K562 (cell line): ENCODE results near the gene DMD. TPM values are rescaled to one million over a fixed set of nuclear protein-coding genes. Genes with fewer than 3 reads are reported as not detected.

Experiments
- ATAC-seq: fragments of 200-7000 bp; cut with Tn5 transposase; 3 replicates; pipeline ENCODE4 v1.9.1; 2020; ENCODE audit warnings: moderate library complexity
- BruUV-seq: library from RNA; stranded (reverse); fragments of 400-500 nt; replicated peaks from 2 replicates; lab custom pipeline; 2021; lab: Mats Ljungman, UMichigan
- CTCF ChIA-PET: fragments of 300-600 bp; formaldehyde crosslinking; extraction: SDS; loops from one replicate; lab custom pipeline; 2021; ENCODE audit warnings: low intra/inter-chr PET ratio; lab: Yijun Ruan, JAX
- POLR2A ChIA-PET: fragments of 300-600, 350-650 bp; sonication (Branson Sonifier 250); formaldehyde crosslinking; extraction: SDS; loops from one replicate; lab custom pipeline; 2021; ENCODE audit warnings: antibody characterized with exemption, inconsistent platforms; lab: Yijun Ruan, JAX
- DNase-seq, 4 experiments: peaks; one replicate each; pipeline versions ENCODE4 v3.0.0 to v3.0.0-alpha.2; 2011 to 2018; ENCODE audit warnings: low spot score in 3 of 4, mixed read lengths in 3 of 4; ENCODE audit errors: extremely low read depth in 1 of 4
- FAIRE-seq: peaks from 2 replicates; lab custom pipeline; 2011; peaks lifted over from hg19 to GRCh38; lab: Jason Lieb, UNC
- H2AFZ ChIP-seq: 2 replicates; pipeline ENCODE4 v1.6.0; 2011; ENCODE audit warnings: low read depth, low read length, control low read depth, inconsistent platforms
- H3K27ac ChIP-seq: fragments of 200-600 bp; 3 replicates; pipeline ENCODE4 v1.8.0; 2011; ENCODE audit warnings: low read depth, mild to moderate bottlenecking, control low read depth, inconsistent platforms, low read length, moderate library complexity, mixed read lengths; ENCODE audit errors: extremely low read depth
- H3K27me3 ChIP-seq, 2 experiments: fragments of 300-600 bp in 1 of 2; 2 replicates in 1 of 2; 3 replicates in 1 of 2; pipeline versions ENCODE4 v1.6.0 to v1.8.0; 2011; ENCODE audit warnings: inconsistent platforms in 2 of 2, low read length in 2 of 2, mild to moderate bottlenecking in 1 of 2, mixed read lengths in 1 of 2, moderate library complexity in 1 of 2; ENCODE audit not compliant: control insufficient read depth in 2 of 2, insufficient read depth in 2 of 2
- H3K36me3 ChIP-seq: fragments of 300-600 bp; 3 replicates; pipeline ENCODE4 v1.8.0; 2011; ENCODE audit warnings: mild to moderate bottlenecking, low read length, inconsistent platforms; ENCODE audit not compliant: control insufficient read depth, insufficient read depth
- H3K4me1 ChIP-seq, 2 experiments: fragments of 200-600 bp in 1 of 2; replicated peaks in 1 of 2; 2 replicates in 1 of 2; 3 replicates in 1 of 2; pipeline versions ENCODE4 v1.5.1 to v1.8.0; 2011; ENCODE audit warnings: inconsistent platforms in 2 of 2, low read length in 2 of 2, mild to moderate bottlenecking in 1 of 2, mixed read lengths in 1 of 2, moderate library complexity in 1 of 2; ENCODE audit not compliant: control insufficient read depth in 2 of 2, insufficient read depth in 2 of 2
- H3K4me2 ChIP-seq: 2 replicates; pipeline ENCODE4 v1.6.1; 2011; ENCODE audit warnings: low read length, control low read depth, inconsistent platforms, mixed read lengths; ENCODE audit not compliant: insufficient read depth
- H3K4me3 ChIP-seq: fragments of 200-600 bp; sonication (generic), shearing (Covaris generic); 2 replicates; pipeline ENCODE4 v1.5.1; 2016; ENCODE audit warnings: control low read depth, inconsistent platforms
- H3K79me2 ChIP-seq: fragments of 200-600 bp; 3 replicates; pipeline ENCODE4 v1.8.0; 2011; ENCODE audit warnings: low read length, inconsistent platforms; ENCODE audit not compliant: control insufficient read depth, insufficient read depth
- H3K9ac ChIP-seq, 2 experiments: 2 replicates each; pipeline versions ENCODE4 v1.6.0 to v1.6.1; 2011; ENCODE audit warnings: low read depth in 2 of 2, low read length in 2 of 2, control low read depth in 1 of 2, inconsistent platforms in 1 of 2, mild to moderate bottlenecking in 1 of 2, mixed read lengths in 1 of 2; ENCODE audit not compliant: insufficient read depth in 1 of 2
- H3K9me1 ChIP-seq: one replicate; pipeline ENCODE4 v1.6.0; 2011; ENCODE audit warnings: inconsistent platforms, mild to moderate bottlenecking, low read length, moderate library complexity; ENCODE audit not compliant: control insufficient read depth, insufficient read depth
- H3K9me3 ChIP-seq: replicated peaks from 2 replicates; pipeline ENCODE4 v1.5.1; 2011; ENCODE audit warnings: low read depth, low read length, inconsistent platforms; ENCODE audit not compliant: control insufficient read depth, insufficient read depth
- H4K20me1 ChIP-seq: replicated peaks from 2 replicates; pipeline ENCODE4 v1.6.1; 2011; ENCODE audit warnings: low read length, inconsistent platforms, mixed read lengths; ENCODE audit not compliant: control insufficient read depth, insufficient read depth
- ARHGAP35 ChIP-seq: fragments of 450-650 bp; IDR thresholded peaks from 2 replicates; pipeline ENCODE4 v1.6.1; 2018; ENCODE audit not compliant: partially characterized antibody
- CBX8 ChIP-seq: fragments of 200-600 bp; sonication (generic); IDR thresholded peaks from 2 replicates; pipeline ENCODE4 v1.6.1; 2012; ENCODE audit warnings: borderline replicate concordance, mixed run types, low read depth, mild to moderate bottlenecking, moderate library complexity, mixed read lengths, low read length, control low read depth, inconsistent platforms; ENCODE audit not compliant: poor library complexity, severe bottlenecking; ENCODE audit errors: extremely low read depth
- CREBBP ChIP-seq: IDR thresholded peaks from one replicate; pipeline ENCODE4 v1.6.1; 2012; ENCODE audit warnings: low read depth, mild to moderate bottlenecking, control low read depth, inconsistent platforms, low read length
- DACH1 ChIP-seq: fragments of 450-650 bp; IDR thresholded peaks from 2 replicates; pipeline ENCODE4 v1.6.1; 2018; ENCODE audit not compliant: partially characterized antibody
- DMBX1 ChIP-seq: fragments of 250-450 bp; sonication (Bioruptor Pico); IDR thresholded peaks from 2 replicates; pipeline ENCODE4 v1.8.0; 2022; ENCODE audit warnings: inconsistent platforms, mild to moderate bottlenecking, moderate library complexity, borderline replicate concordance
- HMG20A ChIP-seq: fragments of 450-650 bp; formaldehyde crosslinking; conservative IDR thresholded peaks from 2 replicates; pipeline ENCODE4 v1.4.0; 2020; ENCODE audit warnings: mild to moderate bottlenecking, mixed read lengths
- HMG20B ChIP-seq: fragments of 250-450 bp; sonication (Bioruptor Pico); IDR thresholded peaks from 2 replicates; pipeline ENCODE4 v1.5.0; 2021; ENCODE audit warnings: mild to moderate bottlenecking
- MAFF ChIP-seq: IDR thresholded peaks from 2 replicates; pipeline ENCODE4 v1.6.1; 2012; ENCODE audit warnings: low read length, improper control_type of control experiment
- POLR2B ChIP-seq: fragments of 450-650 bp; IDR thresholded peaks from 2 replicates; pipeline ENCODE4 v1.6.1; 2018; ENCODE audit warnings: low read depth; ENCODE audit not compliant: partially characterized antibody
- SMAD2 ChIP-seq: fragments of 150-350 bp; IDR thresholded peaks from 2 replicates; pipeline ENCODE4 v1.6.1; 2014; ENCODE audit warnings: low read depth, mild to moderate bottlenecking, low read length
- TCF3 ChIP-seq: sonication (generic); formaldehyde crosslinking; IDR thresholded peaks from 2 replicates; pipeline ENCODE4 v1.4.0; 2020; ENCODE audit warnings: mild to moderate bottlenecking, missing genetic modification reagents
- TEAD2 ChIP-seq: fragments of 450-650 bp; IDR thresholded peaks from 2 replicates; pipeline ENCODE4 v1.6.1; 2016; ENCODE audit warnings: missing genetic modification characterization, control low read depth, missing compliant biosample characterization
- ZBED1 ChIP-seq: IDR thresholded peaks from 2 replicates; pipeline ENCODE4 v1.6.1; 2014
- ZBTB7A ChIP-seq: IDR thresholded peaks from 2 replicates; pipeline ENCODE4 v1.6.1; 2011; ENCODE audit warnings: low read depth, mild to moderate bottlenecking, low read length, moderate library complexity, borderline replicate concordance; ENCODE audit not compliant: control insufficient read depth
- ZNF551 ChIP-seq: fragments of 250-450 bp; sonication (Bioruptor Pico); IDR thresholded peaks from 2 replicates; pipeline ENCODE4 v1.5.0; 2021; ENCODE audit warnings: mild to moderate bottlenecking, moderate library complexity
- WGBS: fragments of 100-300 bp; shearing (Covaris generic); methylation state at CpG from one replicate; pipeline ENCODE4 v1.1.6; 2016; ENCODE audit warnings: low coverage, mixed read lengths; ENCODE audit not compliant: insufficient coverage; ENCODE audit errors: missing lambda C conversion rate; 5-methylcytosine and 5-hydroxymethylcytosine counted together
- in situ Hi-C: fragments of 300-500 bp; cut with MboI; formaldehyde crosslinking; loops from 4 replicates; pipeline ENCODE4 v1.15.0; 2018; ENCODE audit warnings: inconsistent platforms, mixed read lengths
- intact Hi-C: fragments of 100-400 bp; cut with micrococcal nuclease; formaldehyde crosslinking; loops from 2 replicates; pipeline ENCODE4 v1.14.2; 2022
- polyA plus RNA-seq, 8 experiments: library from polyadenylated mRNA; depleted of rRNA in 4 of 8; stranded (reverse) in 5 of 8; unstranded in 3 of 8; fragments of >200 nt; fragmentation: Nextera tagmentation in 2 of 8; fragmentation: Illumina TruSeq in 1 of 8; extraction: Ambion mirVana in 2 of 8; extraction: Trizol in 1 of 8; gene quantifications; 2 replicates each; pipeline versions ENCODE4 v1.2.1 to v1.2.3, GENCODE V29; 2011 to 2014; ENCODE audit warnings: inconsistent platforms in 1 of 8, missing spikeins in 1 of 8
- total RNA-seq, 7 experiments: library from RNA; depleted of rRNA in 6 of 7; stranded (reverse); fragments of >200 nt in 6 of 7; fragmentation: Illumina TruSeq in 2 of 7; extraction: Trizol in 2 of 7; gene quantifications; 2 replicates each; pipeline versions ENCODE4 v1.2.1 to v1.2.3, GENCODE V29; 2011 to 2021; ENCODE audit warnings: low replicate concordance in 1 of 7
- TF ChIP-seq, protein P1 (sequence below), 3 experiments: IDR thresholded peaks in 2 of 3; conservative IDR thresholded peaks in 1 of 3; 2 replicates each; pipeline ENCODE4 v1.5.1; 2011 to 2012; ENCODE audit warnings: low read length in 3 of 3, mild to moderate bottlenecking in 3 of 3, control low read depth in 2 of 3, improper control_type of control experiment in 1 of 3, inconsistent platforms in 1 of 3, low read depth in 1 of 3, mixed read lengths in 1 of 3, moderate library complexity in 1 of 3; ENCODE audit not compliant: insufficient read depth in 2 of 3

The DMD gene
- total and polyA plus RNA-seq, 9 of the 15 experiments (the other 6 are each of a cell fraction or from before 2014, with no cell fraction given), result 3.8 to 20.4 (median 11.4) TPM

DNA sequence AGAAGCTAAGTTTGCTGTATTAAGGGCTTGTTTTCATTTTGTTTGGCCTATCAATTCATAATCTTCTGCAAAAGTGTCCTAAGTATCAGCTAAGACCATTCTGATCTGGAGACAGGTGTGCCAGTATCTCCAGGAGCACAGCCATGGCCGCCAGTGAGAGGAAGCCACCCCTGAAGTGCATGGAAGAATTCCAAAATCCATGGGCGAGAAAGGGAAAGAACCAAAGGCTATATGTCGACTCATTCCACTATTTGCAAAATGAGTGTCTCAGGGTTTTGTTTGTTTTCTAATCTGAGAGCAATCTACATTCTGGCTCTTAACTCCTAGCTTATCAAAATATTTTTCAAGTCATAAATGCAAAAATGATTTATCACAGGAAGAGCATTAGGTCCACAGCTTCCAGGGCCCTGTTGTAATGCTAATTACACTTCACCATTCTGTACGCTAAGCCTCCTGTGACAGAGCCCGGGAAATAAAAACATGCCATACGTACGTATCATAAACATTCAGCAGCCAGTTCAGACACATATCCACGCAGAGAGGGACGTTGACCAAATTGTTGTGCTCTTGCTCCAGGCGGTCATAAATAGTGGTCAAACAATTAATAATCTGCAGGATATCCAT is 2002.2 kb downstream of the DMD start:
- CTCF ChIA-PET, result no interaction called here
- no peak for ATAC-seq
- Histone ChIP-seq H3K27me3 (no peaks in the 10 kb centered on the region), H3K4me2 (no peak overlapping the region), H3K9ac (no peak overlapping the region), H4K20me1 (no peaks in the 10 kb centered on the region), H2AFZ (no peak overlapping the region), H3K27ac (no peak overlapping the region), H3K4me3 (no peak overlapping the region), H3K36me3 (no peaks in the 10 kb centered on the region; the same call in 2 of the 3 replicates), H3K9me1 (no peaks in the 10 kb centered on the region), H3K9me3 (no peaks in the 10 kb centered on the region), H3K4me1 (no peaks in the 10 kb centered on the region), H3K79me2 (no peaks in the 10 kb centered on the region)
- no peak for TF ChIP-seq POLR2B
- no peak for TF ChIP-seq HMG20B
- TF ChIP-seq CBX8, result no peak
- TF ChIP-seq HMG20A (CRISPR knock-in tag), result no peak
- WGBS, result 56% methylated on average over 10 of the region's 10 CpGs
- in situ Hi-C loops, result no loop called here
- no peak for FAIRE-seq
- DNase-seq, result no peak
- intact Hi-C loops, result no loop called here
- no TSS peak for BruUV-seq
- POLR2A ChIA-PET, result interaction anchor here (0.6 kb wide), 1 partner anchor 23 kb away, joined by 4 read pairs; no protein-coding TSS in a partner anchor

- H3K79me2 ChIP-seq, result no peaks in the 10 kb centered on the region
- 46% methylated on average over 3 of the region's 4 CpGs for WGBS
- H3K4me3 ChIP-seq, result no peak overlapping the region
- no peak overlapping the region for H3K4me2 ChIP-seq
- no peak for FAIRE-seq
- no peak for ATAC-seq
- H3K9ac ChIP-seq, result no peak overlapping the region
- in situ Hi-C loops (no loop called here), intact Hi-C loops (no loop called here)
- H3K9me3 ChIP-seq, result no peaks in the 10 kb centered on the region
- H3K4me1 ChIP-seq, result no peaks in the 10 kb centered on the region
- H2AFZ ChIP-seq, result no peak overlapping the region
- no TSS peak for BruUV-seq
- POLR2A ChIA-PET, result no interaction called here
- DNase-seq, result no peak
- H3K36me3 ChIP-seq, result no peaks in the 10 kb centered on the region
- H4K20me1 ChIP-seq, result no peaks in the 10 kb centered on the region
- H3K27ac ChIP-seq, result no peak overlapping the region
- CTCF ChIA-PET, result no interaction called here
- no peaks in the 10 kb centered on the region for H3K9me1 ChIP-seq
- H3K27me3 ChIP-seq, result no peaks in the 10 kb centered on the region
- TF ChIP-seq ZBED1, result no peak
- TF ChIP-seq DMBX1, result no peak
- TF ChIP-seq TEAD2 (tag), result no peak
- TF ChIP-seq ARHGAP35, result no peak
- TF ChIP-seq, protein P1, sequence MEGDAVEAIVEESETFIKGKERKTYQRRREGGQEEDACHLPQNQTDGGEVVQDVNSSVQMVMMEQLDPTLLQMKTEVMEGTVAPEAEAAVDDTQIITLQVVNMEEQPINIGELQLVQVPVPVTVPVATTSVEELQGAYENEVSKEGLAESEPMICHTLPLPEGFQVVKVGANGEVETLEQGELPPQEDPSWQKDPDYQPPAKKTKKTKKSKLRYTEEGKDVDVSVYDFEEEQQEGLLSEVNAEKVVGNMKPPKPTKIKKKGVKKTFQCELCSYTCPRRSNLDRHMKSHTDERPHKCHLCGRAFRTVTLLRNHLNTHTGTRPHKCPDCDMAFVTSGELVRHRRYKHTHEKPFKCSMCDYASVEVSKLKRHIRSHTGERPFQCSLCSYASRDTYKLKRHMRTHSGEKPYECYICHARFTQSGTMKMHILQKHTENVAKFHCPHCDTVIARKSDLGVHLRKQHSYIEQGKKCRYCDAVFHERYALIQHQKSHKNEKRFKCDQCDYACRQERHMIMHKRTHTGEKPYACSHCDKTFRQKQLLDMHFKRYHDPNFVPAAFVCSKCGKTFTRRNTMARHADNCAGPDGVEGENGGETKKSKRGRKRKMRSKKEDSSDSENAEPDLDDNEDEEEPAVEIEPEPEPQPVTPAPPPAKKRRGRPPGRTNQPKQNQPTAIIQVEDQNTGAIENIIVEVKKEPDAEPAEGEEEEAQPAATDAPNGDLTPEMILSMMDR (IDR thresholded peaks at IDR 0.05 in 2 of 3, conservative IDR thresholded peaks at IDR 0.05 in 1 of 3; ENCODE audit: insufficient read depth in 2 of 3, low read depth in 1 of 3, low read length in 3 of 3), result no peak
- TF ChIP-seq SMAD2, result no peak
- no peak for TF ChIP-seq ZBTB7A
- no peak for TF ChIP-seq DACH1
- no peak for TF ChIP-seq TCF3 (CRISPR knock-in tag)
- no peak for TF ChIP-seq CREBBP
- no peak for TF ChIP-seq ZNF551 (CRISPR knock-in tag)
- no peak for TF ChIP-seq MAFF
Measured at GRCh38 chrX:31201503-31201902, 2009.8 kb downstream of the DMD start.
